BJ (cell line): ENCODE data around the gene RIPOR2. TPM values are rescaled to one million over a fixed set of nuclear protein-coding genes. Genes with fewer than 3 reads are reported as not detected.

Experiments used
- CTCF ChIA-PET: fragments of 350-600 bp; formaldehyde crosslinking; extraction: SDS; loops from one replicate; lab custom pipeline; 2021; ENCODE audit warnings: antibody characterized with exemption, inconsistent platforms; lab: Yijun Ruan, JAX
- POLR2A ChIA-PET: fragments of 300-600 bp; sonication (Branson Sonifier 250); formaldehyde crosslinking; extraction: SDS; loops from one replicate; lab custom pipeline; 2021; ENCODE audit warnings: antibody characterized with exemption; lab: Charles Lee
- DNase-seq: peaks from one replicate; pipeline ENCODE4 v3.0.0-alpha.2; 2011; ENCODE audit warnings: low read depth
- H3K27me3 ChIP-seq: 2 replicates; pipeline ENCODE4 v1.6.0; 2011; ENCODE audit warnings: low read length; ENCODE audit not compliant: control insufficient read depth, insufficient read depth
- H3K36me3 ChIP-seq: 2 replicates; pipeline ENCODE4 v1.5.1; 2011; ENCODE audit warnings: low read length; ENCODE audit not compliant: control insufficient read depth, insufficient read depth
- H3K4me3 ChIP-seq: 2 replicates; pipeline ENCODE4 v1.5.1; 2011; ENCODE audit warnings: low read depth, mild to moderate bottlenecking, control low read depth, low read length
- polyA plus RNA-seq: library from polyadenylated mRNA; depleted of rRNA; stranded (reverse); fragments of >200 nt; gene quantifications from 2 replicates; pipeline ENCODE4 v1.2.3, GENCODE V29; 2011
- TF ChIP-seq, protein P1 (sequence below): IDR thresholded peaks from 2 replicates; pipeline ENCODE4 v1.5.1; 2011; ENCODE audit warnings: low read depth, mild to moderate bottlenecking, control low read depth, inconsistent platforms, low read length, moderate library complexity; ENCODE audit not compliant: insufficient read depth

Gene RIPOR2
- polyA plus RNA-seq, 1 experiment: 52.6 TPM

DNA sequence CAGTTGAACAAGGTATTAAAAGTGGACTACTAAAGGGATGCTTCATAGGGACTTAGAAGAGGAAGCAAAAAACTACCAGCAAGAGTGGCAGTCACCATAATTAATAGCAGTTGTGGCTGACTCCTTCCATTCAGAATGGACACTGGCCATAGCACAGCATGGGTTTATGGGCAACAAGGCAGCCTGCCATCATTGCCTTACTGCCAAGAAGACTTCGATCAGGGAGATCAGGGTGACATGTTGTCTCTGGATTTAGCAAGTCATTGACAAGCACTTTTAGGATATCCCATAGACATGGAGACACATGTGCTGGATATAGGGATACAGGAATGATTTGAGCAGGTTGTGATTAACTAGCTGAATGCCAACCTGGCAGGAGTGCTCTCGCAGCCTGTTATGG lies 35.3 kb upstream of the RIPOR2 start:
- TF ChIP-seq, protein P1, sequence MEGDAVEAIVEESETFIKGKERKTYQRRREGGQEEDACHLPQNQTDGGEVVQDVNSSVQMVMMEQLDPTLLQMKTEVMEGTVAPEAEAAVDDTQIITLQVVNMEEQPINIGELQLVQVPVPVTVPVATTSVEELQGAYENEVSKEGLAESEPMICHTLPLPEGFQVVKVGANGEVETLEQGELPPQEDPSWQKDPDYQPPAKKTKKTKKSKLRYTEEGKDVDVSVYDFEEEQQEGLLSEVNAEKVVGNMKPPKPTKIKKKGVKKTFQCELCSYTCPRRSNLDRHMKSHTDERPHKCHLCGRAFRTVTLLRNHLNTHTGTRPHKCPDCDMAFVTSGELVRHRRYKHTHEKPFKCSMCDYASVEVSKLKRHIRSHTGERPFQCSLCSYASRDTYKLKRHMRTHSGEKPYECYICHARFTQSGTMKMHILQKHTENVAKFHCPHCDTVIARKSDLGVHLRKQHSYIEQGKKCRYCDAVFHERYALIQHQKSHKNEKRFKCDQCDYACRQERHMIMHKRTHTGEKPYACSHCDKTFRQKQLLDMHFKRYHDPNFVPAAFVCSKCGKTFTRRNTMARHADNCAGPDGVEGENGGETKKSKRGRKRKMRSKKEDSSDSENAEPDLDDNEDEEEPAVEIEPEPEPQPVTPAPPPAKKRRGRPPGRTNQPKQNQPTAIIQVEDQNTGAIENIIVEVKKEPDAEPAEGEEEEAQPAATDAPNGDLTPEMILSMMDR: no peak
- POLR2A ChIA-PET: no interaction called here
- CTCF ChIA-PET: interaction anchor here (1.4 kb wide), 1 partner anchor 32 kb away, joined by 3 read pairs; no protein-coding TSS in a partner anchor

DNA sequence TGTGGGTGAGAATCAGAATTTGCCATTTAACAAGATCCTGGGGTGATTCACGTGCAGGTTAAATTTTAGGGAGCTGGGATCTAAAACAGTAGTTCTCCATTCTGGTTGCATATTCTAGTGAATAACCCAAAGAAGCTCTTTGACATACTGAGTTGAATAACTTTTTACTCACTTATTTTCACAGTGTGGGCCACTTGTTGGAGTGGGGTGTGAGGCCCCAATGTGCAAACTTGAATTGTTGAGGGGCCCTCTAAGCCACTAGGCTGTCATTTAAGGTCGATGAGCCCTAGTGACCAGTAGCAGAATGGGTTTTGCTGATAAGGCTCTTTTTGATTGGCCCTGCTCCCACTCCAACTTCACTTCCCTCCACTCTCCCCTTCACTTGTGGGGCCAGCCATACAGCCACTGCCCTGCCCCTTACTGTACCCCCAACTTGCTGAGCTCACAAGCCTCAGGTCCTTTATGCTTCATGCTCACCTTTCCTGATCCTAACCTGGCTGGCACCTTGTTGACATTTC lies 33.6 kb upstream of the RIPOR2 start:
- CTCF ChIA-PET: interaction anchor here (0.7 to 1.7 kb wide), 2 partner anchors 12 to 33 kb away, joined by 3 read pairs; no protein-coding TSS in a partner anchor
- Histone ChIP-seq H3K27me3 (no peaks in the 10 kb centered on the region), H3K4me3 (no peak overlapping the region), H3K36me3 (no peaks in the 10 kb centered on the region)
- POLR2A ChIA-PET: no interaction called here
- TF ChIP-seq, protein P1: no peak
- DNase-seq: no peak

More for the DNA sequence above, 35.3 kb upstream of the RIPOR2 start:
- H3K36me3 ChIP-seq: no peaks in the 10 kb centered on the region
- no peaks in the 10 kb centered on the region for H3K27me3 ChIP-seq
- no peak overlapping the region for H3K4me3 ChIP-seq
- DNase-seq: no peak

DNA sequence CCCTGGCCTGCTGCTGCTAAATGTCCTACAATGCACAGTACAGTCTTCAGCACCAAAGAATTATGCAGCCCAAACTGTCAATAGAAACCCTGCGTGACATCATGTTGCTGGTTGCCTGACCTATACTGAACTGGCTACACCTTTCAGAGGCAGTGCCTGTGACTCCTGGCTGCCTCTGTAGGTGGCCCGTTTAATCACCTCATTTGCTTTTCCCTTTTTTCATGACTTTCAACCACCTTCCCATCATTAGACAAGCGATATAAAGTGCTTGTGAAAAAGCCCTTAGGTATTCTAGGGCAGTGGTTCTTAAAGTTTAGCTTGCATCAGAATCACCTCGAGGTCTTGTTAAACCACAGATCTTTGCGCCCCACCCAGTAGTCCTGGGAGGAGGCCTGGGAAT lies 33.0 kb upstream of the RIPOR2 start:
- CTCF ChIA-PET: interaction anchor here (1.7 kb wide), 1 partner anchor 11 kb away, joined by 3 read pairs; no protein-coding TSS in a partner anchor
- TF ChIP-seq, protein P1: no peak
- H3K27me3 ChIP-seq: no peaks in the 10 kb centered on the region
- POLR2A ChIA-PET: no interaction called here
- no peak for DNase-seq
- no peaks in the 10 kb centered on the region for H3K36me3 ChIP-seq
- H3K4me3 ChIP-seq: no peak overlapping the region

DNA sequence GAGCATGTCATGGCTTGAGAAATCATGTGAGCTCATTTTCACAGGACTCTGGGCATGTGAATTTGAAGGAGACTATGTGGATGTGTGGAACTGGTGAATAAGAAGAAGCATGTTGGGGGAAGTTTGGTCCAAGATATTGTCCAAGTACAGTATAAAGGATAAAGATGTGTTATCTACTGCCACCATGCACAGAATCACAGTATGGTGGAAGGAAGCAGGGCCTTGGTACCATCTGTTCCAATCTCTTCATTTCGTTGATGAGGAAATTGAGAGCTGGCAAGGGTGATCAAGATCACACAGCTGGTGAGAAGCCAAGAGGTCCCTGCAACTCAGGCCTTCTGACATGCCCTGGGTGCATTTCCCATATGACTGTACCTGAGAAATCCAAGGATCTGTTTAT lies 31.5 kb upstream of the RIPOR2 start:
- ChIA-PET CTCF (no interaction called here), POLR2A (no interaction called here)
- no peak for DNase-seq
- Histone ChIP-seq H3K4me3 (no peak overlapping the region), H3K36me3 (no peaks in the 10 kb centered on the region), H3K27me3 (no peaks in the 10 kb centered on the region)
- TF ChIP-seq, protein P1: no peak

DNA sequence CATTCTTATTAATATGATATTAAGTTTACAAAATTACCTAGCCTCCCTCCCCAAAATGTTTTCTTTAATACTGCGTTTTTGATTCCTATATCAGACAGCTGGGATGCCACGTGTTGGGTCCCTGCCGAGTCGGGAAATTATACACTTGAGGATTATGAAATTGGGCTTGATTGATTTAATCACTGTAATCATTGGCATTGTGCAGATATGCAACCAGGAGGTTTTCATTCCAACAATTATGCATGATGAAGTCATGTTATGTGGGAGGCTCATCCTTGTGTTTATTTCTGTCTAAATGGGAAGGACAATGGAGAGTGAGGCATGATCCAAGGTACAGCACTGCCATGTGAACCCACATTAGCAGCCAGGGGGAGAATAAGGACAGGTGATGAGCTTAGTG lies 30.6 kb upstream of the RIPOR2 start:
- ChIA-PET POLR2A (interaction anchor here (0.6 kb wide), 1 partner anchor 13 kb away, joined by 29 read pairs; no protein-coding TSS in a partner anchor), CTCF (no interaction called here)
- no peak for DNase-seq
- Histone ChIP-seq H3K4me3 (no peak overlapping the region), H3K36me3 (no peaks in the 10 kb centered on the region), H3K27me3 (no peaks in the 10 kb centered on the region)
- TF ChIP-seq, protein P1: no peak
